Measurements from ENCODE around the gene MEIS2.

Gene MEIS2

DNA sequence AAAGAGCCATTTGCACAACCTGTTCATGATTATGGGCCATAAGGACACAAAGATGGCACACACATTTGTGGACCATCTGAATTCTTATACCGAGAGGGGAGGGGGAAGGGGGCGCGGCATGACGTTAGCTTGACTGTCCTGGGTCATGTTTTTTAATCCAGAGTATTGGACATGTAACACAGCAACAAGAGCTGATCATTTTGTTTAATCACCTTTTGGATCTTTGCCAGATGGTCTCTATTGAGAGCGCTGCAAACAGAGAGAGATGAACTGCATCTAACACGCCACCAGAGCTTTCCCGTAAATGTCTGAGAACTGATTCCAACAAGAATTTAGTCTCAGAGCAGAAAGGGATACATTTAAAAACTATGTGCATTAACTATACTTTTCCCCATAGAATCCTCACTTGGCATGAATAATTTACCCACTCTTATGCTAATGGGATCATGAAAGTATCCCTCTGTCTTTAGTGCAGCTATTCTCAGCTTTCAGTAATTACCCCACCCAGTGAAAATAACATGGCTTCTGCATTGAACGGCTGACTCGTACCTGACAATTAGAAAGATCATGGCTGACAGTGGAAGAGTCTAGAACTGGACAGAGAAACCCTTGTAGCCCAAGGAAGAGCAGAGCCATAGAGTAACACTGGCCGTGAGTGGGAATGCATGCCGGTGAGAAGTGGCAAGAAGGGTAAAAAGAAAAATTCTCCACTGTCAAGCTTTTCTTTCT lies 22.6 kb downstream of the MEIS2 start:
- DNase-seq (ENCODE audit: low read depth in 2 of 2) = no peak

DNA sequence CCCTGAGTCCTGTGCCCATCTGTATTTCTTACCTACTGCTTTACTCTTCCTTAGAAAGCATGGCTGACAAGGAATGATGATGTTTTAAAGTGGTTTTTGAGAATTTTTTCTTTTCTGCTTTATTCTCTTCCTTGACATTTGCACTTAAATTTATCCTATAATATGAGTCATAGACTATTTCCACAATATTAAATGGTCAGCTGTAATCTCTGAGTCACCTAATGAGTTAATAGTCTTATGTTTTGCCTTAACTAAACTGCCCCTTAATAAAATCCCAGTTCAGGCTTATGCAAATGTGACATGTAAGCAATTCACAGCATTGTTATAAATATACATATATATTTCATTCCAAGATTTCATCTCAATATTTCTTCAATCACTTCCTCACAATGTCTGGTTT lies 23.8 kb downstream of the MEIS2 start:
- no peak for DNase-seq (ENCODE audit: low read depth in 2 of 2)

DNA sequence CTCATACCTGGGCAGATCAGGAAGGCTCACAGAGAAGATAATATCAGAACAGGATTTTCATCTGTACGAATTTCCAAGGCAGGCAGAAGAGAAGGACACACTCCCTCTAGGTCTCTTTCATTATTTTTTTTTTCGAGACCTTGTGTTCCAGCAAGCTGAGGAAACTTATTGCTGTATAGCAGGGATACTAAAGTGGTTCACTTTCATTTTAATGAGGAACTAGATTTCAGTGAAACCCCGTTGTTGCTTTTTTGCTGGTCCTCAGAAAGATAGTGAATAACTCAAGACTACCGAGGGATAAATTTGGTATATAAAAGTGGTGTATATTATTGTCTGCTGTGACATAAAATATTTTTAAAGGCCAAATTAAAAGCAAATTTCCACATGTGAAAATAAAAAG lies 24.6 kb downstream of the MEIS2 start:
- DNase-seq (ENCODE audit: low read depth in 2 of 2) = no peak

DNA sequence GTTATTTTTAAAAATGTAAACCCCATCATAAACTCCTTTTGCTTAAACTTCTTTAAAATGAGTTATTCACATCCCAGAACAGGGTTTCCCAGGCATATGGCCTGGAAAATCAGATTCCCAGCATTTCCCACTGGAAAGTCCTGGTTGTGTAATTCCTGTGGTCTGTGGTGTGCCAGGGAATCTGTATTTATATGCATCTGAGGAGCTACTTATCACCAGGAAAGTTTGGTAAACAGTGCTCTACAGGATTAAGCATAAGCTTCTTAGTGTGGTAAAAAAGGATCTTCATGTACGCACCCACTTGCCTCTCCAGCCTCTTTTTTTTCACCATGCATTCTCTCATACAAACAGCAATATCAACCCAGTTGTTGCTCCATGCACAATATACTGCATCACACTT lies 28.2 kb downstream of the MEIS2 start:
- no peak for DNase-seq (ENCODE audit: low read depth in 2 of 2)

DNA sequence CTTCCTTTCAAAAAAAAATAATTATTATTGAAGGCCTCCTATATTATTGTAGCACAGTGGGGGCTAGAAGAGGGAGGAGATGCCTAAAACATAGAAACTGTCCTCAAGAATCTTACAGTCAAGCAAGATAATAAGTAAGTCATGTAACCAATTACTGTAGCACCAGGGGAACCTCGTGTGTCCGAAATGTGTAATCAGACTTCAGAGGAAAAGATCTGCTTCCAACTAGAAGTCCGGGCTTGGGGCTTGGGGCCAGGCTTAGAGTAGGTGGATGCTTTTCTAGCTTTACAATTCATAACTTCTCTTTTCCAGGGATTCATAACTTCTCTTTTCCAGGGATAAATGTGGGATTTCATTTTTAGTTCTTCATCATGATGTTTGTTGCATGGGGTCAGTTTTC lies 29.2 kb downstream of the MEIS2 start:
- no peak for DNase-seq (ENCODE audit: low read depth in 2 of 2)

DNA sequence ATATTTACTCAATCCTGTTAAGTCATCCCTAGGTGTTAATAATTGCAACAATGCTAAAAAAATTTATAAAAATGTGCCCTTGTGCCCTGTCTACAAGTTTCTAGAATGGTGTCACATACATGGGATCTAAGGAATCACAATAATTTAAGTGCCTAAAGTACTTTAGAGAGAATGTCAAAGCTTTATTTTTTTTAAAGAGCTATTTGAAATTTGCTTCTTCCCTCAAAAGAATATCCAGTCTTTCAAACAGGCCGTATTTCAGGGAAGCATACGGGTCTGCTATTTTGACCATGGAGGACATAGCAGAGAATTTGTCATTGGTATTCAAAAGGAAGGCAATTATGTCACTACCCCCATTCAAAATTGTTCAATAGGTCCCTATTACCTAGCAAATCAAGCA lies 29.7 kb downstream of the MEIS2 start:
- DNase-seq (ENCODE audit: low read depth in 2 of 2) = no peak

DNA sequence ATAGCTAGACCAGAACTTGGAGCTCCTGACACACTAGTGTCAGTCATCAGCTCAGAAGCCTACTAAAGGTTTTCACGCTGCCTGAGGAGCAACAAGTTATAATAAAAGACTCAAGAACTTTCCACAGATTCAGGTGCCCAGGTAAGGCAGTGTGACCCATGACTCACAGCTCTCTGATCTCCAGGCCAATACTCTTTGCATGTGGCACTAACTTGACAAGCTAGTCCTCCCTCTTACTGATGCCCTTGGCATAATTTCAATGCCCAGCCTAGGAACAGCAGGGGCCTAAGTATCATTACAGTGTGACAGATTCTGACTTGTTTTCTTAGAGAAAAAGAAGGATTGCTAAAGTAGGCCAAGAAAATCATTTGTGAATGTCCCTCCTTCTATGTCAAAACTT lies 38.4 kb downstream of the MEIS2 start:
- no peak for DNase-seq (ENCODE audit: low read depth in 2 of 2)

DNA sequence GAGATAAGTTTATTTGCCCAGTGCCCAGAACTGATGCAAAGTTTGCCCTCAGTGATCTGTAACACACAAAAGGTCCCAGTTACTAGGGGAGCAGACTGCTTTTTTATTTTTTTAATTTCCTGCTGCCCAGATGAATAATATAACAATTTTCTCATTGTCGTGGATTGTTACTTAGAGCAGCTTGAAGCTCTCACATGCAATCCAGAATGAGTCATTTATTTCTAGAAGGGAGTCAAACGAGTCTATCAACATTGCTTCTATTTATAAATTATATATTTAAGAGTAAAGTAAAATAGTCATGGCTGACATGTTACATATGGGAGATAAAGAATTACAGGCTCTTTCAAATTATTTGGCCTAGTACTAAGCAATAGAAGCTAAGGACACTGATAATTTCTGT lies 41.3 kb downstream of the MEIS2 start:
- DNase-seq (ENCODE audit: low read depth in 2 of 2) = no peak

DNA sequence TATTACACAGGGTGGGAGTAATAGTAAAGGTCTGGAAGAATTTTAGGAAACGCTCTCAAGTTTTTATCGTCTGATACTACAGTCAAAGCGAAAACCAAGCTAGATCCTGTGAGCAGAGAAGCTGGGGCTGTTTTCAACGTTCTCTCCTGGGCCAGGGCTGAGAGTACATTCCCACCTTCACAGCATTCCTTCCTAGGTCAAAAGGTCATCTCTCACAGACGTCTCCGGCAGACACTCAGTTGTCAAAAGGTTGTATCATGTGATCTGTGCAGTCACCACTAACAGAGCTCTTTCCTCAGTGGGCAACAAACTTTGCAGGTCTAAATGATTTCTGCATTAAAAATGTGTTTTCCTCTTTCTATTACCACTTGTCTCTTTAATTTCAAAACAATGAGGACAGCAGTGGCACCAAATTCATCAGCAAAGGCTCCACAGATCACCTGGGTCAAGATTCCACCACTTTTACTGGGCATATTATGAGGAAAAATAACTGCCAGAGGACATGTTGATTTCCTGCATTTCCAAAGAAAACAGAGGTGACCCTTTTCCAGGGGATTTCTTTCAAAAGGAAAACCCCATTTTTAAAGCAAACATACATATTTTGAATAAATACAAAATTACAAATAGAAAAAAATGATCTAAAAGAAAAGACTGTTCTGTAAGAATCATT lies 41.9 kb downstream of the MEIS2 start:
- no peak for DNase-seq (ENCODE audit: low read depth in 2 of 2)

DNA sequence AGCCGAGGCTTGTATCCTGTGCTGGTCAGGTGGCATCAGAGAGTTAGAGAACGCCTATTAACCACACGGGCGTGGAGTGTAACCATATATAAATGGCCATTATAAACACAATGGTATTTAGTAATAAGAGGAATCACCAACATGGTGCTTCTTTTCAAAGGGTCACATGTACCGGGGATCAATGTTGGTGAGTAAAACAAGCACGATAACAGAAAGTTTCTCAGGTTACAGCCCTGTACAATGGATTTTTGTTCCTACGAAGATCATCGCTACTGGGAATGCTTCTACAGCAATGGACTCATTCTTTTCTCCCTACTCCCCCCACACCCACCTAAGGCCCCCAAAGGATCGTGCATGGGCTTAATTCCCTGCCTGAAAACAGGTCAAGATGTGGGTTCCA lies 42.5 kb downstream of the MEIS2 start:
- no peak for DNase-seq (ENCODE audit: low read depth in 2 of 2)

DNA sequence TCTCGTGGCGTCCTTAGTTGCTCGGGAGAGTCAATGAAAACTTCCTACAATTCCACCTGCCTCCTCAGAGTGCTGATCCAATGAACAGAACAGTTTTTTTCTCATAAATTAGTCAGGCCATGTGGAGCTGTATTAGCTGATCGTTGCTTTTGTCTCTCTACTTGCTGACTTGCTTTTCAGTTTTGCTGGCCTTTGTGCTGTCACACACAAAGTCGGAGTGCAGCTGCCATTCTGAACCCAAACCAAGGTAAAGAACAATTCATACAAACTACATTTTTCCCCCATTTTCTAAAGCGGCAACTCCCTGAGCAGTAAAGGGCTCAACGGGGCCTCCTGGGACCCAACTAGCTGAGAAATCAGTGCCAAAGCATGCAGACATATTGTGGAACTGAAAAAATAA lies 43.1 kb downstream of the MEIS2 start:
- DNase-seq (ENCODE audit: low read depth in 2 of 2) = no peak

DNA sequence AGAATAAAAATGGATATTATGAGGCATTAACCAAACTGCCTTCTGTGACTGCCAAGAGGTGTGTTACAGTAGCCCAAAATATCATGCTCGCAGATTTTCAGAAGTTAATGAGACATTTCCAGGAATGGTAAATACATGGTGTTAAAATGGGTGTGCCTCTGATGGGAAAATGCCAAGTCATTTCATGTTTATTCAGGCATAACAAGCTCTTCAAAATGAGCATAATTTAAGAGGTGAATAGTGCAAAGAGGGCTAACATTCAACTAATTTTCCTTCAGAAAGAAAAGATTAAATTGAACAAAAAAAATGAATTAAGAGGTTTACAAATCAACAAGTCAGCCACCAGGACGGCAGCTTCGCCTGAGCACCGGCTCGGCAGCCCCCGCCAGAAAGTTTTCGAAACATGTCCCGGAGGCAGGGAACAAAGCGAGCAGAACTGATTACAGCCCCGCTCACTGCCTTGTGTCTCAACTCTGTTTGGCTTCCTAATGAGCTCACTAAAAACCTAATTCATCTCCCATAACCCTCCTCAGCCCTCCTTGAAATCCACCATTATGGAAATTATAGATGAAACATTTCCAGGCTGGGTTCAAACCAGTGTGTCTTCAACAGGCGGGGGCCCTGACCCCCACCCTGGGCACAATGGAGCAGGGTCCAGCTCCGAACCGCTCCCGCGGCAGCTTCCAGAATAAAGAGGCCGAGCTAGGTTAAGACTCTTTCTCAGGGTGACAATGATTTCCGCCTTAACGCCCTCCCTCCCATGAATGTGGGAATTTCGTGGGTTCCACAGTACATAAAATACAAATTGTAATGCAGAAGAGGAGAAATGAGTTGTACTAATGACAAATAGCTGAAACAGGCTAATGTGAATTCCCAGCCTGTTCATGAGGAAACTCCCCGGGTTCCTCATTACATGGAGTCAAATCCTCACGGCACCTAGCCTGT lies 43.9 kb downstream of the MEIS2 start:
- DNase-seq (ENCODE audit: low read depth in 2 of 2) = no peak

DNA sequence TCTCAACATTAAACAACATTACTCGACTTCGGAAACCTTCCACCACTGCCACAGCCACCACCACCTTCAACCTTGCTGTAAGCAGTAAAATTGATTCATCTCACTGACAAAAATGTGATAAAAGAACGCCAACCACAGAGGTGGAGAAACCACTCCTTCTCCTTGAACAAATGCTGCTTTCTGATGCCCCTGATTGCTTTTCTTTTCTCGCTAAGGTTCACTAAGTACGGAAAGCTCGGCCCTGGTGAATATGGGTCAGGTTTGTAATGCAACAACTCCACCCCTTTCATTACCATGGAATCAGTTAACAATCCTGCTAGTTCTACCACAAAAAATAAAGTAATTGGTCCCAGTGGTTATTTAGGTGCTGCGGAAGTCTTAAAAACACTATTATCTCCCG lies 44.9 kb downstream of the MEIS2 start:
- DNase-seq (ENCODE audit: low read depth in 2 of 2) = no peak

DNA sequence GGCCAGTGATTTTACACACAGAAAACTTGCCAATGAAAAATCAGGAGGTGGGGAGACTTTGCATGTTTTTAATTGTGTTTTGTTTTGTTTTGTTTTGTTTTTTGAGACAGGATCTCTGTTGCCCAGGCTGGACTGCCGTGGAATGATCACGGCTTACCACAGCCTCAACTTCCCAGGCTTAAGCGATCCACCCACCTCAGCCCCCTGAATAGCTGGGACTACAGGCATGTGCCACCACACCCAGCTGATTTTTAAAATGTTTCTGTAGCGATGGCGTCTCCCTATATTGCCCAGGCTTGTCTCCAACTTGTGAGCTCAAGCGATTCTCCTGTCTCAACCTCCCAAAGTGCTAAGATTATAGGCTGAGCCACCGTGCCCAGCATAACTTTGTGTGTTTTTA lies 46.0 kb downstream of the MEIS2 start:
- DNase-seq (ENCODE audit: low read depth in 2 of 2) = no peak

DNA sequence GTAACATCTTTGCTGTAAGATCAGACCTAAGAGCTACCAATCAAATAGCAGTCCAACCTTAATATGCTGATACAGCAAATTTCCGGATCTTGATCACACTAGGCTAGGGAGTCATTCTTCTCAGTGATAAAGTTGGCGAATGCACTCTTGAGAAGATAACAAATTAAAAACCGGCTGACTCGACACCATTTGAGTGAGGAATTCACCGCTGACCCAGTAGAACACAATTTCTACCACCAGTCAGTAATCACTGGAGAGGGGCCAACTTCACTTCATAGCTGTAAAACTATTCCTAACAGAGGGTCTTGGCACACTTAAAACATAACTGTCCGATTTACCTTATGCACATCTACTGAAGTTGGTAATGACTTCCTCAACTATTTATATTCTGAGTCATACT lies 47.2 kb downstream of the MEIS2 start:
- DNase-seq (ENCODE audit: low read depth in 2 of 2) = no peak

DNA sequence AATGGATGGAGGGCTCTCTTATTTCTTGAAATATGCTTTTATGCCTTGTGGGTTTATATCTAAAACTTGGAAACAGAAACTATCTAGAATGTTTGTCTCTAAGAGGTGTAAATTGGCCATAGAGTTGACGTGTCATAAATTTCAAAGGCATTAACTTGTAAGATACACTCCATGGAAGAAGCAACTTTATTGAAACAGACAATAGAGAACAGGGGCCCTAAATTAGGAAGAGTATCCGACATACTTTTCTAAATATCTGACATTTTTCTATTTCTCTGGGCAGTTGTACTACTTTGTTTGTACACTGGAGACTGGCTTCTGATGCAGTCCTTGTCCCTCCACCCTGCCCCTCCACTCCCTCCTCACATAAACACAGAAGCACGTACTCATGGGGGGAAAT lies 50.0 kb downstream of the MEIS2 start:
- no peak for DNase-seq (ENCODE audit: low read depth in 2 of 2)

DNA sequence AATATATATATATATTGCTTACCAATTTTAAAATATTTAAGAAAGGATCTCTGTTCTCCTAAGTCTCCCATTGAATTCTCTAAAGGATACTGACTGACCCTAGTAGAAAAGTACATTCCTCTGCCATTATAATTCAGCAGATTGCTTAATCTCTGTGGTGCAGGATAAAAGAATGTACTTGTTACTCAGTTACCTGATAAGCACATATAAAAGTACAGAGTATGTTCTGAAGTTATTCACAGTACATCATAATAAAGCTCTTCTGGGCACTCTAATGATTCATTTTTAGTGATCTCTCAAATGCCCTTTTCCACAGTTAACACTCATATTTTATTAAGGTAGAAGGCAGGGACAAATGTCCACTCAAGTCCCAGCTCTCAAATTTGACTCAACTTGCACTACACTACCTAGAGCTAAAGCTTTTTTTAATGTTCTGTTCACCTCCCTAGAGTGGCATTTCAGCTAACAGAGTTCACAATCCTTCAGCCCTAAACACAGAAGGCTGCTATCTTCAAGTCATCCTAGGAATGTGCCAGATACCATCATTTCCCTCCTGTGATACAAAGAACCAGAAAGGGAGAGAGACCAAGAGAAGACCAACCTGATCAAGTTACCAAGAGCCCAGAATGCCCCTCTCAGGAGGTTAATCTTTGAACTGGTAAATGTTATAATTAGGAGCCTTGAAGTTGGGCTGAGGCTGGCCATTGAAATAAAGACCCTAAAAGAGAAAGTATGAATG lies 53.3 kb downstream of the MEIS2 start:
- DNase-seq (ENCODE audit: low read depth in 2 of 2) = no peak

DNA sequence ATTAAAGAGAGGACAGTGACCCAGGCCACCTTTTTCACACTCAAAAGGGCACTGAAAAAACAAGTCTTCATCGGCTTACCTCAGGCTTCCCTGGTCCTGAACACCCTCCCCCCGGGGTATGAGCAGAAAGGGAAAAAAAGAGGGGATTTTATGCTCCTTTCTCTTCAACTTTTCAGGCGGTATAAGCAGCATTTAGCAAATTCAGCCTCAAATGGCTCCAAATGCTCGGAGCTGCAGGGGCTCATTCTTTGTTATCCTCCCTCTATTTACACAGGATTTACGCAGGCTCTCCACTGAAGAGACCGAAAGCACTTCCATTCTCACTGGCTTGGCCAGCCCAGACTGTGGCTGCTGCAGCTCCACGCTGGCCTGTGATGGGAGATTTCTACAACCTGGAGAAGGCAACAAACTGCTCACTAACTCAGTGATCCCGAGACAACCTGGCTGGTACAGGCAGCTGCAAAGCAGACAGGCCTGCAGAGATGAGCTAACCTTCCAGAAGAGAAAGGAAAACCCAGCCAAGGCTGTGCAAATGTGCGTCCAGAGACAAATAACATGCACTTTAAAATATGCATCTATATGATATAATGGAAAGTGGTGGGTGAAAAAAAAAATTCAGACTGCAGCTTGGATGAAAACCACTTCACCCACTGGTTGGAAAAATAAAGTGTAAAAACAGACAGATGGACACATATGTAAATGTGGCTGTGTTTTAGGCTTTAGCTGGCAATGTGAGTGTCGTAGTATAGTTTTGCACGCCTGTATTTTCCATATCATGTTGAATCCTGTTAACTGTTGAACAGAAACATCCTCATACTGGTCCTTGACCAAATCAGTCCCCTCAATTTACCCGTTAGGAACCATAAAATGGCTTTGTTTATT lies 54.2 kb downstream of the MEIS2 start:
- no peak for DNase-seq (ENCODE audit: low read depth in 2 of 2)

DNA sequence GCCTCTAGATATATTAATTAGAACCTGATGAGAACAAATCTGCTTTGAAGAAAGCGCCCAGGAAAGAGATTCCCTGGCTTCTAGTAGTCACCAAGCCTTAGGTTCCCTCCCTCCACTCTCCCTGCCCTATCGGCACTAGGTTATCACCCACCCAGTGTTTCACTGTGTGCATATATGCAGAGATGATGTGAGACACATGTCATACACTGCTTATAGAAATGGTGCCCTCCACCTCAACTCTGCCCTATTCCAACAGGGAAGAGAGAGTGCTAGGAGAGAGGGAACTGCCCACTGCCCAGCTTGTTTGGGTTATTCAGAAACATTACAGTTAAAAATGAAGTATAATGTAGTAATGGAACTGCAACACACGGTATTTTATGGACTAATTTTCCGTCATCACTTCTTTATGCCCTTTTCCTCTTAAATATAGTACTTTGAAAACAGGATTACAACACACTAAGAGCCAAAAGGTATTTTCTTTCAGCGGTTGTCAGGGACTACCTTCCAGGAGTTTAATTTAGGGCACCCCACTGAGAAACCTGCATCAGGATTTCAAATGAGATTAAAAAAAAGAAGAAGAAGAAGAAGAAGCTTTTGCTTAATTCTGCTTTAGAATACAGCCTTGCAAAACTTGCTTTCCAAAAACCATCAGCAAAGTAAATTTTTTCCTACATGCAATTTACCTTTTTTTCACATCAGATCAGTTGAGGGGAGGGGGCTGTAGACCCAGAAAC lies 55.3 kb downstream of the MEIS2 start:
- DNase-seq (ENCODE audit: low read depth in 2 of 2) = no peak

DNA sequence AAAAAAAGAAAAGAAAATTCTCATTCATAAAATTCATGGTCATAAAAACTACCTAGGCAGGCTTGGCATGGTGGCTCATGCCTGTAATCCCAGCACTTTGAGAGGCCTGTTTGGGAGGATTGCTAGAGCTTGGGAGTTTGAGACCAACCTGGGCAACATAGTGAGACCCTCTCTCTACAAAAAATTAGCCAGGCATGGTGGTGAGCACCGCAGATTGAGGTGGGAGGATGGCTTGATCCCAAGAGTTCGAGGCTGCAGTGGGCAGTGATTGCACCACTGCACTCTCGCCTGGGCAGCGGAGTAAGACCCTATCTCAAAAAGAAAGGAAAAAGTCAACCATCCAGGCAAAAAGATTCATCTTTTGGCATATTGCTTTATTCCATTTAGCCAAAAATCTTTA lies 58.5 kb downstream of the MEIS2 start:
- no peak for DNase-seq (ENCODE audit: low read depth in 2 of 2)
